Progenitor cell of endocrine pancreas (in vitro differentiated cells): Measurements from ENCODE around the gene MYRIP. TPM values are rescaled to one million over a fixed set of nuclear protein-coding genes. Genes with fewer than 3 reads are reported as not detected.

Experiments
- DNase-seq: peaks from one replicate; pipeline ENCODE4 v3.0.0; 2021; ENCODE audit warnings: low spot score; ENCODE audit not compliant: unreplicated experiment
- H3K27ac Mint-ChIP-seq: 2 replicates; pipeline ENCODE4 v1.8.0; 2021; ENCODE audit warnings: mild to moderate bottlenecking, moderate library complexity, mixed read lengths
- H3K27me3 Mint-ChIP-seq: 2 replicates; pipeline ENCODE4 v1.8.0; 2021; ENCODE audit warnings: mixed read lengths
- H3K36me3 Mint-ChIP-seq: 2 replicates; pipeline ENCODE4 v1.8.0; 2022; ENCODE audit warnings: mixed read lengths; ENCODE audit not compliant: insufficient read depth
- H3K4me1 Mint-ChIP-seq: 2 replicates; pipeline ENCODE4 v1.8.0; 2021; ENCODE audit warnings: low read depth, mixed read lengths
- H3K4me3 Mint-ChIP-seq: 2 replicates; pipeline ENCODE4 v1.8.0; 2021; ENCODE audit warnings: low read depth, mild to moderate bottlenecking, moderate library complexity, mixed read lengths
- H3K9me3 Mint-ChIP-seq: 2 replicates; pipeline ENCODE4 v1.8.0; 2021; ENCODE audit warnings: low read depth, mixed read lengths
- CTCF ChIP-seq: fragments of 200-600 bp; sonication (generic); IDR thresholded peaks from one replicate; pipeline ENCODE4 v1.5.0; 2021; ENCODE audit warnings: antibody characterized with exemption, mild to moderate bottlenecking; ENCODE audit not compliant: unreplicated experiment
- total RNA-seq: library from RNA; stranded (reverse); gene quantifications from 2 replicates; pipeline ENCODE4 v1.2.1, GENCODE V29; 2021

MYRIP gene
- total RNA-seq, 1 donor from 2014 or later, result 0.57 TPM

GRCh38 chr3:40201770-40202169, 392.4 kb downstream of the MYRIP start:
- no peak for TF ChIP-seq CTCF
- Mint-ChIP-seq H3K9me3 (no peaks in the 10 kb centered on the region), H3K4me3 (no peak overlapping the region), H3K27me3 (no peaks in the 10 kb centered on the region), H3K27ac (no peak overlapping the region), H3K36me3 (no peaks in the 10 kb centered on the region), H3K4me1 (no peaks in the 10 kb centered on the region)
- no peak for DNase-seq

GRCh38 chr3:40206522-40206921, 397.1 kb downstream of the MYRIP start:
- H3K36me3 Mint-ChIP-seq, result no peaks in the 10 kb centered on the region
- no peak for TF ChIP-seq CTCF
- DNase-seq, result no peak
- no peak overlapping the region for H3K27ac Mint-ChIP-seq
- no peak overlapping the region for H3K4me3 Mint-ChIP-seq
- H3K9me3 Mint-ChIP-seq, result no peaks in the 10 kb centered on the region
- H3K4me1 Mint-ChIP-seq, result no peaks in the 10 kb centered on the region
- H3K27me3 Mint-ChIP-seq, result no peaks in the 10 kb centered on the region

GRCh38 chr3:40207796-40208195, 398.4 kb downstream of the MYRIP start:
- Mint-ChIP-seq H3K36me3 (no peaks in the 10 kb centered on the region), H3K4me3 (no peak overlapping the region), H3K4me1 (no peaks in the 10 kb centered on the region), H3K9me3 (no peaks in the 10 kb centered on the region), H3K27me3 (no peaks in the 10 kb centered on the region), H3K27ac (no peak overlapping the region)
- DNase-seq, result no peak
- TF ChIP-seq CTCF, result no peak

GRCh38 chr3:40208251-40208650, 398.8 kb downstream of the MYRIP start:
- no peak overlapping the region for H3K4me3 Mint-ChIP-seq

GRCh38 chr3:40211579-40211978, 402.2 kb downstream of the MYRIP start:
- Mint-ChIP-seq H3K36me3 (no peaks in the 10 kb centered on the region), H3K4me1 (no peaks in the 10 kb centered on the region), H3K27ac (no peak overlapping the region), H3K9me3 (no peaks in the 10 kb centered on the region), H3K4me3 (no peak overlapping the region), H3K27me3 (no peaks in the 10 kb centered on the region)
- TF ChIP-seq CTCF, result no peak
- DNase-seq, result no peak

More at GRCh38 chr3:40208251-40208650, 398.8 kb downstream of the MYRIP start:
- Mint-ChIP-seq H3K4me1 (no peaks in the 10 kb centered on the region), H3K9me3 (no peaks in the 10 kb centered on the region), H3K27ac (no peak overlapping the region), H3K36me3 (no peaks in the 10 kb centered on the region), H3K27me3 (no peaks in the 10 kb centered on the region)
- TF ChIP-seq CTCF, result no peak
- DNase-seq, result no peak
